NT2/D1 (cell line): ENCODE measurements around the gene OR52W1.

Source experiments
- DNase-seq: peaks from one replicate; pipeline ENCODE4 v3.0.0-alpha.2; 2011; ENCODE audit warnings: low read depth, low spot score
- H3K27me3 ChIP-seq: 2 replicates; pipeline ENCODE4 v1.6.0; 2011; ENCODE audit warnings: mild to moderate bottlenecking; ENCODE audit not compliant: insufficient read length, insufficient read depth
- H3K36me3 ChIP-seq: 2 replicates; pipeline ENCODE4 v1.6.1; 2011; ENCODE audit warnings: mild to moderate bottlenecking, low read length, mixed read lengths; ENCODE audit not compliant: insufficient read depth, insufficient read length
- H3K4me1 ChIP-seq: 2 replicates; pipeline ENCODE4 v1.5.1; 2011; ENCODE audit not compliant: insufficient read depth, insufficient read length
- H3K4me3 ChIP-seq: 2 replicates; pipeline ENCODE4 v1.5.1; 2011; ENCODE audit warnings: low read depth; ENCODE audit not compliant: insufficient read length
- H3K9ac ChIP-seq: 2 replicates; pipeline ENCODE4 v1.6.0; 2011; ENCODE audit warnings: low read depth; ENCODE audit not compliant: insufficient read length
- H3K9me3 ChIP-seq: 2 replicates; pipeline ENCODE4 v1.5.1; 2011; ENCODE audit warnings: mild to moderate bottlenecking, low read length; ENCODE audit not compliant: insufficient read depth
- SUZ12 ChIP-seq: IDR thresholded peaks from 2 replicates; pipeline ENCODE4 v1.6.1; 2011; ENCODE audit not compliant: insufficient read length, insufficient read depth; ENCODE audit errors: extremely low read depth
- YY1 ChIP-seq: IDR thresholded peaks from 2 replicates; pipeline ENCODE4 v1.6.1; 2011; ENCODE audit not compliant: insufficient read length, insufficient read depth
- ZNF274 ChIP-seq: IDR thresholded peaks from 2 replicates; pipeline ENCODE4 v1.6.1; 2011; ENCODE audit warnings: mild to moderate bottlenecking, low read depth, low read length

Gene OR52W1

DNA sequence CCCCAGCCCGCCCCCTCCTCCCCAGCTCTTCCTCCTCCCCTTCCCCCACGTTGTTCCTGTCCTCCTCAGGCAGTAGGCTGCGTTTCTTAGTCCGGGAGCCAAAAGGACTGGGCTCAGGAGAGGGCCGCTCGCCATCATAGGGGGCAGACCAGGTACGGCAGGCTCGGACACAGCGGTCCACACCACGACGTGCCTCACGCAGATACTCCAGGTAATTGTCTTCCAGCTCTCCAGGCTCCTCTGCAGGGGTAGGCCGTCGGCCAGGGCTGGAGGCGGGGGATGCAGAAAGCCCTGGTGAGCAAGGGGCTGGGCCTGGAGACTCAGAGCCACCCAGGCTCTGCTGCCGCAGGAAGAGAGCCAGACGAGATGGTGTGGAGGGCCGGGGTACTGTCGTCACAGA, 18.7 kb downstream of the OR52W1 start:
- TF ChIP-seq ZNF274 (no peak), SUZ12 (no peak), YY1 (no peak)
- peaks cover 76% of the 10 kb centered on the region for H3K36me3 ChIP-seq
- no peak for DNase-seq
- no peaks in the 10 kb centered on the region for H3K4me1 ChIP-seq
- no peak overlapping the region for H3K4me3 ChIP-seq
- H3K9ac ChIP-seq, result no peak overlapping the region
- no peaks in the 10 kb centered on the region for H3K9me3 ChIP-seq
- no peaks in the 10 kb centered on the region for H3K27me3 ChIP-seq

- TF ChIP-seq YY1 (no peak), SUZ12 (no peak), ZNF274 (no peak)
- Histone ChIP-seq H3K9ac (no peak overlapping the region), H3K36me3 (peaks cover 78% of the 10 kb centered on the region), H3K9me3 (no peaks in the 10 kb centered on the region), H3K4me3 (no peak overlapping the region), H3K4me1 (no peaks in the 10 kb centered on the region), H3K27me3 (no peaks in the 10 kb centered on the region)
- DNase-seq, result no peak
Observed at GRCh38 chr11:6219359-6219758, 20.3 kb downstream of the OR52W1 start.

DNA sequence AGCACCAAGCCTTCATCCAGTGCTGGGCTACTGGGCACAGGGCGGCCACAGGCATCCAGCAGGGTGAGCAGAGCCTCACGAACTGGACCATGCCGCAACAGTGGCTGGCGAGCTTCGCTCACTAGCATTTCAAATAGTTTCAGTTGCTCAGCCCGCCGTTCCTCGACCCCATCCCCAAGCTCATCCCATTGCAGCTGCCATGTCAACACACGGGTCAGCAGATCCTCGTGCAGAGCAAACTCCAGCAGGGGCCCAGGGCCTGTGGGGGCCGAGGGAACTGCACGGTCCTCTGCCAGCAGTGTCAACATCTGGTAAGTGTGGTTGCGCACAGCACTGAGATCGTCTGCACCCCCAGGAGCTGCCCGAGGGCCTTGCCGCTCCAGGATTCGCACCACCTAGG, 24.8 kb downstream of the OR52W1 start:
- peaks cover 42% of the 10 kb centered on the region for H3K36me3 ChIP-seq
- H3K27me3 ChIP-seq, result no peaks in the 10 kb centered on the region
- H3K9me3 ChIP-seq, result no peaks in the 10 kb centered on the region
- H3K4me3 ChIP-seq, result no peak overlapping the region
- TF ChIP-seq YY1 (no peak), SUZ12 (no peak), ZNF274 (no peak)
- H3K4me1 ChIP-seq, result no peaks in the 10 kb centered on the region
- no peak for DNase-seq
- no peak overlapping the region for H3K9ac ChIP-seq

DNA sequence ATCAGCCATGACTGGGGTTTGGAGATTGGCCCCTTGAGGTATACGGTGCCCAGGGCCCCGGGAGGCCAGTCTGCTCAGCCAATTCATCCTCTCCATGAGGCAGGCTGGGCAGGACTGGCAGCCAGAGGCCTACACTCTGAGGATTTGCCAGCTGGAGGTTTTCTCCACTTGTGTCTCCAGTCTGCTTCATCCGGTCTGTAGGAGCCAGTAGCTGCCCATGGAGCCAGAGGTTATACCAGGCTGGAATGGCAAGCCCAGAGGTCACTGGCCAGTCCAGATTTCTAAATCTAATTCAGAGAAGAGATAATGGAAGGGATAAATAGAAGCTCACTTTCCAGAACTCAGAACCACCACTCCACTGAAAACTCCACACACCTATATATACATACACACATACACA, 25.4 kb downstream of the OR52W1 start:
- Histone ChIP-seq H3K9ac (no peak overlapping the region), H3K4me3 (no peak overlapping the region), H3K4me1 (no peaks in the 10 kb centered on the region), H3K9me3 (no peaks in the 10 kb centered on the region), H3K36me3 (peaks cover 38% of the 10 kb centered on the region), H3K27me3 (no peaks in the 10 kb centered on the region)
- TF ChIP-seq SUZ12, result no peak
- no peak for TF ChIP-seq ZNF274
- TF ChIP-seq YY1, result no peak
- no peak for DNase-seq

DNA sequence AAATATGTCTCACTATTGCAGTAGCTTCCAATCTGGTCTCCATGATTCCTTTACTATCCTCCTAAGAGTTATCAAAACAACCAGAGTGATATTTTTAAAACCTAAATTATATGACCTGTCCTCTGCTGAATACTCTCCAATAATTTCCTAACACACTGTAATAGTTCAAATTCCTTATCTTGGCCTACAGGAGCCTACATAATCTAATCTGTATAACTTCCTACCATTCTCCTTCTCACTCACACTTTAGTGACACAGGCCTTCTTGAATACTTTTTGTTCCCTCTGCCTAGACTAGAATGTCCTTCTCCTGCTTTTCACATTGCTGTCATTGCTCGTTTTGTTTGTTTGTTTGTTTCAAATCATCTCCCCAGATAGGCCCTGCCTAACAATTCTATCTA, 26.0 kb downstream of the OR52W1 start:
- TF ChIP-seq SUZ12 (no peak), ZNF274 (no peak), YY1 (no peak)
- Histone ChIP-seq H3K9ac (no peak overlapping the region), H3K9me3 (no peaks in the 10 kb centered on the region), H3K4me3 (no peak overlapping the region), H3K27me3 (no peaks in the 10 kb centered on the region), H3K36me3 (peaks cover 42% of the 10 kb centered on the region), H3K4me1 (no peaks in the 10 kb centered on the region)
- no peak for DNase-seq

DNA sequence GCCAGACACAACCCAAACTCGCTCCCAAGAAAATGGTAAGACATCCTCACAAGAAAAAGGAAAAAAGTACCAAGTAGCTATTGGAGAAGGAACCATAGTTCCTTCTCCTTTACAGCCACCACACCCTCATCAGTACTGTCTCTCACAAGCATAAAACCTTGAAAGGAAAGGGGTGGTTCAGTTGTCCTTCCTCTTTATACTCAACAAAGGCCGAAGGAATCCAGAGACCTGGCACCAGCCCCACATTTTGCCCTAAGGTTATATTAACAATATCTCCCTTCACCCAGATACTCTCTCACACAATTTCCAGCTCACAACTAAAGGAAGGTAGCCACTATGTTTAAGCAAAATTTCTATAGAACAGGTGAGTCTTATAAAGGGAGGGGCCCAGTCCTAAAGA, 26.9 kb downstream of the OR52W1 start:
- Histone ChIP-seq H3K9me3 (no peaks in the 10 kb centered on the region), H3K4me1 (no peaks in the 10 kb centered on the region), H3K9ac (no peak overlapping the region), H3K36me3 (peaks cover 35% of the 10 kb centered on the region), H3K4me3 (no peak overlapping the region), H3K27me3 (no peaks in the 10 kb centered on the region)
- TF ChIP-seq YY1, result no peak
- no peak for TF ChIP-seq SUZ12
- no peak for TF ChIP-seq ZNF274
- no peak for DNase-seq

DNA sequence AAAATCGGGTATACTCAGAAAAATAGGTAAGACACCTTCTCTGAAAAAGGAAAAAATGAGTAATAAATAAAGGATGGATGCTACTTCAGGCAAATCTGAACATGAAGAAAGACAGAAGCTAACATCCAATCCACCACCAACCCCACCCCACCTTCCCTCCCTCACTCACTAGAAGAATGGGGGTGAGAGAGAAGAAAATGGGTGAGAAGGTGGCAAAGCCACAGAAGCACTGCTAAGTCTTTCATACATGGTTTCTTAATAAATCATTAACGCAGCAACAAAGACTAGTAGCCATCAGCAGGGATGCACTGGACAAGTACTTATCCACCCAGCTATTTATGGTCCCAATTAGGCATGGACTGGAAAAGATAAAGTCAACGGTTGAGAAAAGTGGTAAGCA, 29.5 kb downstream of the OR52W1 start:
- TF ChIP-seq SUZ12, result no peak
- no peak for TF ChIP-seq ZNF274
- TF ChIP-seq YY1, result no peak
- no peak for DNase-seq
- H3K9me3 ChIP-seq, result no peaks in the 10 kb centered on the region

DNA sequence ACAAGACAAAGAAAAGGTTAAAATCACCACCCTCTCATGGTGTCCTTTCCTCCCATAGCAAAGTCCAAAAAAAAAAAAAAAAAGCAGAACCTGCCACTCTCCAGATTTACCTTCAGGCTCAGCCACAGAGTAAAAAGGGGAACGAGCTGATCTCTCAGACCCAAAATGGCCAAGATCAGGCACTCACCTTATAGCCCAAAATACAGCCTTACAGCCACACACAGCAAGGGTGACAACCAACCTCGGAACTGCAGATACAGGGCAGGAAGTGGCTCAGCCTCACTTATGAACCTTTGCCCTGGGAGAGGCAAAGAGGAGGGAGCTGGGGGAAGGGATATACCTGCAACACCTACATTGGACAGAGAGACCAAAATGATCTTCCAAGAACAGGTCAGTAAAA, 30.9 kb downstream of the OR52W1 start:
- Histone ChIP-seq H3K4me1 (peaks cover 4% of the 10 kb centered on the region), H3K27me3 (no peaks in the 10 kb centered on the region), H3K4me3 (no peak overlapping the region), H3K9ac (no peak overlapping the region), H3K9me3 (no peaks in the 10 kb centered on the region), H3K36me3 (peaks cover 5% of the 10 kb centered on the region)
- TF ChIP-seq ZNF274 (no peak), YY1 (no peak), SUZ12 (no peak)
- no peak for DNase-seq

More for the DNA sequence above, 29.5 kb downstream of the OR52W1 start:
- no peak overlapping the region for H3K4me3 ChIP-seq
- H3K27me3 ChIP-seq, result no peaks in the 10 kb centered on the region
- no peak overlapping the region for H3K9ac ChIP-seq
- peaks cover under 1% of the 10 kb centered on the region for H3K4me1 ChIP-seq
- H3K36me3 ChIP-seq, result peaks cover 14% of the 10 kb centered on the region
